GM19452 (cell line): Measurements from ENCODE around the gene RBMS2.
"Not testable (repeated sequence)": the region's sequence is repeated elsewhere in the genome, so short reads cannot be mapped to it uniquely, and the experiment has no call there.

ENCODE experiments used
- ATAC-seq: cut with Tn5 transposase; IDR thresholded peaks from one replicate; pipeline ENCODE4 v1.9.1; 2021; ENCODE audit not compliant: unreplicated experiment

Gene RBMS2

GRCh38 chr12:56514014-56514318, 7.7 kb upstream of the RBMS2 start:
- not testable (repeated sequence) for ATAC-seq

DNA sequence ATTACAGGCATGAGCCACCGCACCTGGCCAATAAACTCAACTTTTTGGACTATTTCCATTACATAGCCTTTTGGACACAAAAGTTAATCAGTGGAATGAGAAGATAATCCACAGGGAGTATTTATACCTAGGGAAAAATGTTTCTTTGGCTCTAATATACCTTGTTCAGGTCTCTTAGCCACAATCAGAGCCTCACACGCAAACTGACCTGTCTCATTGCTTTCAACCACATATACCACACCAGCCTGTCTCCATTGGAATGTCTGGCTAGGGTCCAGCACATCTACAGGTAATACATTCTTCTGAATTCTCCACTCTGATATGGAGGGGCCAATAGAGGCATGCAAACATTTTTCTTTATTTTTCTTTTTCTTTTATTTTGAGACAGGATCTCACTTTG, 3.8 kb upstream of the RBMS2 start:
- no peak for ATAC-seq

DNA sequence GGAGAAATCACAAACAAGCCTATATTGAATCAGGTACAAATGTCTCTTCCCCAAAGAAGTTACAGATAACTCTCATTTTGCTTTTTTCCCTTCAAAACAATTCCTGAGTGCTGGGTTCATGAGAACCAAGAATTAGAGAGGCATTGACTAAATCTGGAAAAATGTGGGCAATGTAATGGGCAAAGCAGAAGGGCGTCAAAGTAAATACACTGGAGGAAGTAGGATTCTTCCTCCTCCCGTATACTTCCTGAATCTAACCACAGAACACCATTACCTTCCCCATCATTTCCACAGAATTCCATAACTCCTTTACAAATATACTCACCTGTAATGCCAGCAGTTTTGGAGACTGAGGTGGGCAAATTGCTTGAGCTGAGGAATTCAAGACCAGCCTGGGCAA, 3.0 kb upstream of the RBMS2 start:
- no peak for ATAC-seq

DNA sequence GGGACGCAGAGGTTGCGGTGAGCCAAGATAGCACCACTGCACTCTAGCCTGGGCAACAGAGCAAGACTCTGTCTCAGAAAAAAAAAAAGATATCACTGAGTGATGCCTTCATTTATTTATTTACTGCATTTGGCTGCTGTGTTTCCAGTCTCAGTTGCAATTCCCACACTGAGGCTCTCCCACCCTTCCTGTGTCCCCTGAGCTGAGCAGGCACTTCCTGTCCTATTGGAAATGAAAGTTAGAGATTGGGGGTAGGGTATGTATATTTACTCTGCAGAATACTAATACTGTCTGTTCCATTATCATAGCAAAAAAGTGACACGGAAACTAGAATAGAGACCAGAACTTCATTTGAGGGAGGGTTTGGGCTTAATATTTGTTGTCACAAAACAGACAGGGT, 1.6 kb upstream of the RBMS2 start:
- ATAC-seq = no peak

- no peak for ATAC-seq
Measured at GRCh38 chr12:56520506-56520905, 1.1 kb upstream of the RBMS2 start.

DNA sequence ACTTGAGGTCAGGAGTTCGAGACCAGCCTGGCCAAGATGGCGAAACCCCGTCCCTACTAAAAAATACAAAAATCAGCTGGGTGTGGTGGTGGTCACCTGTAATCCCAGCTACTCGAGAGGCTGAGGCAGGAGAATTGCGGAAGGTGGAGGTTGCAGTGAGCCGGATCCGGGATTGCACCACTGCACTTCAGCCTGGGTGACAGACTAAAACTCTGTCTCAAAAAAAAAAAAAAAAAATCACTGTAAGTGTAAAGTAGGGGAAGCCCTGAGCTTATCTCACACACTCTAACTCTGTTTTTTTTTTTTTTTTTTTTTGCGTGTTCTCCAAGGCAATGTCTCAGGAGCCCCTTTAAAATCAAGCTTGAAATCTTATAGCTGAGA, 421 bp upstream of the RBMS2 start:
- no peak for ATAC-seq

DNA sequence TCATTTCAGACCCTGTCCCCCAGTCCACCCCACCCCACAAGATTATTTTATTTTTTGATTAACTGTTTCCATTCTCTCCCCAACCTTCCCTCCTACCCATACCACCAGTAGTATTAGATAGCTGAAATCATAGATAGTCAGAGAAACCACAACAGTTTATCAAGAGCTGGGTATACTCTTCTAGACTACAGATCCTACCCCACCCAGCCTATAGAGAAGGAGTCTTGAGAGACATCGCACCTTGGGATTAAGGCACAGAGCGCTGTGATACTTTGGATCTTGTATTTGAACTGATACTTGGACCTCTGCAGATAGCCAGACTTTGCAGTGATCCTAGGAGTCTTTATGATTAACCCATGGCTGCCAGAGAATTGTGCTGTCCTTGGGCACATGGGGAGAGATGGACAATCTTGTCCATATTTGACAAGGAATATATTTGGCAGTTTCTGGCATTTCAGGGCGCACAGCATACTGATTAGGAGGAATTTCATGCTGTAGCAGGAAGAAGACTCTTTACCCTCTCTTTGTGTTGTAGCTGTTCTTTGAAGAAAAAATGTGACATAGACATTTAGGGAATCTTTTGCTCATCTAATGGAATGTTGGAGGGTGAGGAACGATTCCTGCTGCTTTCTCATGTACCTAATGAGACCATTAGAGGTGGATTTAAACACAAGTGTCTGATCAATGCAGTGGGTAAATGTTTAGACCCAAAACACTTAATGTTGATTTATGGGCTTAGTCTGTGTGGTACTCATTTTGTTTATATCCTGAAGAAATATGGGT, 982 bp downstream of the RBMS2 start:
- ATAC-seq = no peak

- ATAC-seq = no peak
Measured at GRCh38 chr12:56528846-56529245, 7.2 kb downstream of the RBMS2 start.

- no peak for ATAC-seq
Measured at GRCh38 chr12:56529656-56530055, 8.0 kb downstream of the RBMS2 start.

DNA sequence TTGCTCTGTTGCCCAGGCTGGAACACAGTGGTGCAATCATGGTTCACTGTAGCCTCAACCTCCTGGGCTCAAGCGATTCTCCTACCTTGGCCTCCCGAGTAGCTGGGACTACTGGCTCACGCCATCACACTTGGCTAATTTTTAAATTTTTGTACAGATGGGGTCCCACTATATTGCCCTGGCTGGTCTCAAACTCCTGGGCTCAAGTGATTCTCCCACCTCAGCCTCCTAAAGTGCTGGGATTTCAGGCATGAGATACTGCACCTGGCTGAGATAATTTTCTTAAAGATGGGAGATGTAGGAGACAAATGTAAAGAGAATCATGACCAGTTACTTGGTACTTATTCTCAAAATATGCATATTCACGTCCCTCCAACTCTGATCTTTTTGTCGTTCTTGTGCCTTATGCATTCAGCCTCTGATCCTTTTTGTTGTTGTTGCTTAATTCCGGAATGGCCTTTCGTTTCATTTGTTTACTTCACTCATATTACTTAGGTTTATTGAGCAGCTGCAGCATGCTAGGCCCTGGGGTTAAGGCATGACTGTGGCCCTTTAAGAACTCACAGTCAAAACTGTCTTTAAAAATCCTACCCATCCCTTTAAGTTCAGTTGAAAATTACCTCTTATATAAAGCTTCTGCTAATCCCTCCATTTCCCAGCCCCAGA, 8.9 kb downstream of the RBMS2 start:
- no peak for ATAC-seq

DNA sequence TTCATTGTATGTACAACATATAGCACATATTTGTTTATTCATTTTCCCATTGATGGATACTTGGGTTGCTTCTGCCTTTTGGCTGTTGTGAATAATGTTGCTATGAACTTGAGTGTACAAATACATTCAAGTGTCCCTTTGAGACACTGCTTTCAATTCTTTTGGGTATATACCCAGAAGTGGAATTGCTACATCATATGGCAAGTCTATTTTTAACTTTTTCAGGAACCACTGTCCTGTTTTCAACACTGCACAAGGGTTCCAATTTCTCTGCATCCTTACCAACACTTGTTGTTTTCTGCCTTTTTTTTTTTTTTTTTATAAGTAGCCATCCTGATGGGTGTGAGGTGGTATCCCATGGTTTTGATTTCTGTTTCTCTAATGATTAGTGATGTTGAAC, 15.9 kb downstream of the RBMS2 start:
- no peak for ATAC-seq

DNA sequence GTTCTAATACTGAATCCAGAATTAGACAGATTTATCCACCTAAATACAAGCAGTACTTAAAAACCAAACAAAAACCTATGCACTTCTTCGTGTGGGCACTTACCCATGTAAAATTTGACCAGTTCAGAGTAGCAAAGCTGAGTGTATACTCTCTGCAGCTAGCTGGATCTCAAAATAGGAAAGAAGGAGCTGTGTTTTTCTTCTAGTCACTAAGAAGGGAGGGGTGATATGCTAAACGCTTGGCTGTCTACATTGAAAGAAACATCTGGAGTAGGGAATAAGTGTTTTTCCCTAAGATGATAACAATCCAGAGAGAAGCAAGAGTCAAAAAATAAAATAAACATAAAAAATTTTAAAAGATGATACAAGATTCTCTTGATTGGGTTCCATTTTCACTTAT, 20.0 kb downstream of the RBMS2 start:
- no peak for ATAC-seq

DNA sequence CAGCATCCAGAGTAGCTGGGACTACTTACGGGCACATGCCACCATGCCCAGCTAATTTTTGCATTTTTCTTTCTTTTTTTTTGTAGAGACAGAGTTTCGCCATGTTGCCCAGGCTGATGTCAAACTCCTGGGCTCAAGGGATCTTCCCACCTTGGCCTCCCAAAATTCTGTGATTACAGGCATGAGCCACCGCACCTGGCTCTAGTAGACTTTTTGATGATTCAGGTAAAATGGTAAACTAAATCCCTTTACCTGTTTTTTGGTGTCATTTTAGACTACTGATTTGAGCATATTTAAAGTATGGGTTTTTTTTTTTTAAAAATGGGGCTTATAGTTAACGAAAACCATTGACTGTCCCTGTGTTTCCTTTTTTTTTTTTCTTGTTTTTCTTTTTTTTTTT, 20.5 kb downstream of the RBMS2 start:
- ATAC-seq = no peak

DNA sequence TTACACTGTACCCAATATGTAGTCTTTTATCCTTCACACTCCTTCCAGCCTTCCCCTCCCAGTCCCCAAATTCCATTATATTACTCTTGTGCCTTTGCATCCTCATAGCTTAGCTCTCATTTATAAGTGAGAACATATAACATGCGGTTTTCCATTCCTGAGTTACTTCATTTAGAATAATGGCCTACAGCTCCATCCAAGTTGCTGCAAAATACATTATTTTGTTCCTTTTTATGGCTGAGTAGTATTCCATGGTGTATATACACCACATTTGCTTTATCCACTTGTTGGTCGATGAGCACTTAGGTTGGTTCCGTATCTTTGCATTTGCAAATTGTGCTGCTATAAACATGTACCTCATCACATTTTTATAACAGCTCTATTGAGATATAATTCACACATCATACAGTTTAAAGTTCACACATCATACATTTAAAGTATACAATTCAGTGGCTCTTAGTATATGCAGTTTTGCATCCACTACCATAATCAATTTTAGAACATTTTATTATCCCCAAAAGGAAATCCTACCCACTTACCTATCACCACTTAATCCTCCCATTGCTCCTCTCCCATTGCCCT, 23.5 kb downstream of the RBMS2 start:
- ATAC-seq = no peak

- ATAC-seq = no peak
Measured at GRCh38 chr12:56546680-56547079, 25.1 kb downstream of the RBMS2 start.

- ATAC-seq = no peak
Measured at GRCh38 chr12:56551070-56551469, 29.4 kb downstream of the RBMS2 start.

DNA sequence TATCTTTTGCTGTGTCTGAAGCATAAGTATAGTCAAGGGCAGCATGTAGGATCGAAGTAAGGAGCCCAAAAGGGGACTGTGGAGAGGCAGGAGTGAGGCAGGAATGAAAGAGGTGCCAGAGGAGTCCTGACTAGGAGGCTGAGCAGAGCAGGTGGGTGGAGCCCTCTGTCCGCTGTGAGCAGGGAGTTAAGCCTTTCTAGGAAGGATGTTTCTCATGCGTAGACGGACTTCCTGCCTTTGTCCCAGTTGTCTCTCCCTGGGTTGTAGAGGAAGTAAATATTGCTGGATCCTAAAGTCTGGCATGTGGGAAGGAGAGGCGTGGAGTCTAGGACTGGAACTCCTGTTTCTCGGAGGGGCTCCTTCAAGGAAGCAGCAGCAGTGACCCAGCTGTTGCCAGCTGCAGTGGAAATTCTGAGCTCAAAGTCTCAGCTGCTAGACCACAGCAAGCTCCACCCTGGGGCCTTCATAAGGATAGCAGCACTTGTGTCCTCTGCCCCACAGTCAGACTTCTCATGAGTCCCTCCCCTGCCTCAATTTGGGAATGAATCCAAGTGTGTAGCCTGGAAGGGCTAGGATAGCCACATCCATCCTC, 44.0 kb downstream of the RBMS2 start:
- no peak for ATAC-seq

DNA sequence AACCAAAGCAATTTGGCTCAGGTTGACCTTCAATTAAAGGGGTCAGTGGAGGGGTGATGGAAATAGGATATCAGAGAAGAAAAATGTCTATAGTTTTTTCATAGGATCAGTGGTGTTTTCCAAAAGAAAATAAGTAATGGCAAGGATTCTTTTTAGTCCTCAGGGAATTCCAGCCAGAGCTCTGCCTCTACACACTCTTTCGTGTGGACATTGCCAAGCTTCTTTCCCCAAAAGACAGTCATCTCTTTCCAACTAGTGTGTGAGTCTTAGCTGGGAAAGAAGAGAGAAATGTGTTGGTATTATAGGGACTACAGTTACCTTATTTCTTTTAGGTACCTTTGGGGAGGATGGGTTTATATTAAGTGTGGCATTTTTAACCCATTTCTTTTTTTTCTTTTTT, 46.5 kb downstream of the RBMS2 start:
- no peak for ATAC-seq

DNA sequence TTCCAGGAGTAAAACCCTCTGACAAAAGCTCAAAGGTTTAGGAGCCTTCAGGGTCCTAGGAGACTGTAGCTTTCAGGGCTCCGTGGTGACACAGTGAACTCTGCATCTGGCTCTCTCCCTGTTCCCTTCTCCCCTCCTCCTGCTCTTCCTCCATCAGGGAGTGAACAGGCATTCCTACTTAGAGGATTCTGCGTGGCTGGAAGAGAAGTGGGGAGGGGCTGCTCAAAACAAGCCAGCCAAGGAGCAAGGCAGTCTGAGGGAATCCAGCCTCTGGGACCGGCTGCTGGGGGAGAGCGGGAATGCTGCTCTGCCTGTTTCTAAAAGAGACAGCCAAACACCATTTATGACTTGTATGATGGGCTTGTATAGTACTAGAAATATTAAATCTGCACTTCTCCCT, 49.5 kb downstream of the RBMS2 start:
- ATAC-seq = no peak

DNA sequence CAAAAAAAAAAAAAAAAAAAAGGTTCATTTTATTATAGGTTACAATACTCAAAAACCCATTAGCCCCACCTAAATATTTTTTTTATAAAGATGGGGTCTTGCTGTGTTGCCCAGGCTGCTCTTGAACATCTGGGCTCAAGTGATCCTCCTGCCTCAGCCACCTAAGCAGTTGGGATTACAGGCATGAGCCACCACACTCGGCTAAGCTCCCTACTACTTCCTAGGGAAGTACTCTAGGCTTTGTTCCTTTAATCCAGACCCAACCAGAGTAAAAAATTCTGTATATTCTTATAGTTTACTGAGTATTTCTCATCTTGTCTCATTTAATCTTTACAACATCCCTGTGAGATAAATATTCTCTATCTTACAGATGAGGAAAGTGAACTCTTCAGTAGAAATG, 50.7 kb downstream of the RBMS2 start:
- no peak for ATAC-seq

GRCh38 chr12:56574210-56574609, 52.6 kb downstream of the RBMS2 start:
- ATAC-seq = no peak

DNA sequence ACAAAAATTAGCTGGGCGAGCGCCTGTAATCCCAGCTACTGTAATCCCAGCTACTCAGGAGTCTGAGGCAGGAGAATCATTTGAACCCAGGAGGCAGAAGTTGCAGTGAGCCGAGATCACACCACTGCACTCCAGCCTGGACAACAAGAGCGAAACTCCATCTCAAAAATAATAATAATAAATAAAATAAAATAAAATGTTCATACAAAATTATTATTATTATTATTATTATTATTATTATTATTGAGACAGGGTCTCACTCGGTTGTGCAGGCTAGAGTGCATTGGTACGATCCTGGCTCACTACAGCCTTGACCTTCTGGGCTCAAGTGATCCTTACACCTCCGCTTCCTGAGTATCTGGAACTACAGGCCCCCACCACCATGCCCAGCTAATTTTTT, 55.6 kb downstream of the RBMS2 start:
- ATAC-seq = not testable (repeated sequence)
